Measurements from ENCODE around the gene STN1.

DNA sequence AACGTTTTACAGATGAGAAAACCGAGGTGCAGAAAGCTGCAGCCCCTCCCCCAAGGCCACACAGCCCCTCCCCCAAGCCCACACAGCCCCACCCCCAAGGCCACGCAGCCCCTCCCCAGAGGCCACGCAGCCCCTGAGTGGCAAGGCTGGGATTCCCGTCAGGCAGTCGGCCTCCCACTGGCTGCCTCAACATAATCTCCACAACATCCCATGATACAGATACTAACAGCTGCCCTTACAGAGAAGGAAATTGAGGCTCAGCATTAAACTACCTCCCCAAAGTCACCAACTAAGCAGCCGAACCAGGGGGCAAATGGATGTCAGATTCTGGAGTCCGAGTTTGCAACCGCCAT lies 78.5 kb downstream of the STN1 start:
- TF ChIP-seq, protein P1, sequence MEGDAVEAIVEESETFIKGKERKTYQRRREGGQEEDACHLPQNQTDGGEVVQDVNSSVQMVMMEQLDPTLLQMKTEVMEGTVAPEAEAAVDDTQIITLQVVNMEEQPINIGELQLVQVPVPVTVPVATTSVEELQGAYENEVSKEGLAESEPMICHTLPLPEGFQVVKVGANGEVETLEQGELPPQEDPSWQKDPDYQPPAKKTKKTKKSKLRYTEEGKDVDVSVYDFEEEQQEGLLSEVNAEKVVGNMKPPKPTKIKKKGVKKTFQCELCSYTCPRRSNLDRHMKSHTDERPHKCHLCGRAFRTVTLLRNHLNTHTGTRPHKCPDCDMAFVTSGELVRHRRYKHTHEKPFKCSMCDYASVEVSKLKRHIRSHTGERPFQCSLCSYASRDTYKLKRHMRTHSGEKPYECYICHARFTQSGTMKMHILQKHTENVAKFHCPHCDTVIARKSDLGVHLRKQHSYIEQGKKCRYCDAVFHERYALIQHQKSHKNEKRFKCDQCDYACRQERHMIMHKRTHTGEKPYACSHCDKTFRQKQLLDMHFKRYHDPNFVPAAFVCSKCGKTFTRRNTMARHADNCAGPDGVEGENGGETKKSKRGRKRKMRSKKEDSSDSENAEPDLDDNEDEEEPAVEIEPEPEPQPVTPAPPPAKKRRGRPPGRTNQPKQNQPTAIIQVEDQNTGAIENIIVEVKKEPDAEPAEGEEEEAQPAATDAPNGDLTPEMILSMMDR (IDR thresholded peaks at IDR 0.05), result no peak
- no peak for TF ChIP-seq POLR2A (IDR thresholded peaks at IDR 0.05)
